DND-41 (cell line): ENCODE measurements around the gene BAZ1A.
A peak's percentile ranks its signal among the peaks of the same experiment; 100 is the strongest.

Source experiments
- ATAC-seq: fragments of 200-7000 bp; cut with Tn5 transposase; 3 replicates; pipeline ENCODE4 v1.9.1; 2021; ENCODE audit warnings: low read depth; ENCODE audit not compliant: insufficient read depth
- DNase-seq: peaks from one replicate; pipeline ENCODE4 v3.0.0-alpha.2; 2020
- H2AFZ ChIP-seq: 2 replicates; pipeline ENCODE4 v1.6.0; 2012; ENCODE audit warnings: low read depth, low read length
- H3K27ac ChIP-seq: 2 replicates; pipeline ENCODE4 v1.5.1; 2012; ENCODE audit warnings: low read length, inconsistent platforms
- H3K27me3 ChIP-seq: fragments of 200-600 bp; sonication (generic); 2 replicates; pipeline ENCODE4 v1.6.0; 2012; ENCODE audit warnings: low read length, mild to moderate bottlenecking, inconsistent platforms; ENCODE audit not compliant: insufficient read depth, poor library complexity
- H3K36me3 ChIP-seq: 2 replicates; pipeline ENCODE4 v1.5.1; 2012; ENCODE audit warnings: low read length, inconsistent platforms; ENCODE audit not compliant: insufficient read depth
- H3K4me1 ChIP-seq: 2 replicates; pipeline ENCODE4 v1.5.1; 2012; ENCODE audit warnings: mild to moderate bottlenecking, low read length; ENCODE audit not compliant: insufficient read depth
- H3K4me2 ChIP-seq: 2 replicates; pipeline ENCODE4 v1.6.0; 2012; ENCODE audit warnings: mild to moderate bottlenecking, moderate library complexity, low read length, inconsistent platforms; ENCODE audit not compliant: insufficient read depth
- H3K4me3 ChIP-seq, 2 experiments: fragments of 200-600 bp in 1 of 2; shearing (Covaris generic) in 1 of 2; 2 replicates each; pipeline ENCODE4 v1.5.1; 2012 to 2016; ENCODE audit warnings: inconsistent platforms in 2 of 2, low read length in 2 of 2, mild to moderate bottlenecking in 2 of 2, low read depth in 1 of 2, moderate library complexity in 1 of 2
- H3K79me2 ChIP-seq: 2 replicates; pipeline ENCODE4 v1.6.0; 2012; ENCODE audit warnings: low read length, inconsistent platforms; ENCODE audit not compliant: insufficient read depth
- H3K9ac ChIP-seq: 2 replicates; pipeline ENCODE4 v1.6.0; 2012; ENCODE audit warnings: low read depth, mild to moderate bottlenecking, inconsistent platforms, low read length, moderate library complexity
- H3K9me3 ChIP-seq: 2 replicates; pipeline ENCODE4 v1.5.1; 2012; ENCODE audit warnings: low read length, moderate library complexity, mild to moderate bottlenecking, inconsistent platforms; ENCODE audit not compliant: insufficient read depth, severe bottlenecking
- H4K20me1 ChIP-seq: 2 replicates; pipeline ENCODE4 v1.6.0; 2012; ENCODE audit warnings: low read length; ENCODE audit not compliant: insufficient read depth
- EZH2 ChIP-seq: IDR thresholded peaks from 3 replicates; pipeline ENCODE4 v1.6.1; 2012; ENCODE audit warnings: borderline replicate concordance, low read depth, mild to moderate bottlenecking, moderate library complexity, low read length, inconsistent platforms; ENCODE audit not compliant: severe bottlenecking
- TF ChIP-seq, protein P1 (sequence below): IDR thresholded peaks from 2 replicates; pipeline ENCODE4 v1.5.1; 2012; ENCODE audit warnings: borderline replicate concordance, low read length, moderate library complexity, mild to moderate bottlenecking; ENCODE audit not compliant: poor library complexity, severe bottlenecking; ENCODE audit errors: extremely low read depth

Gene BAZ1A

GRCh38 chr14:34863844-34864243 lies 11.3 kb downstream of the BAZ1A start:
- no peak overlapping the region for H3K9ac ChIP-seq
- H3K79me2 ChIP-seq, result peaks cover 92% of the 10 kb centered on the region
- H2AFZ ChIP-seq, result no peak overlapping the region
- H3K27ac ChIP-seq, result no peak overlapping the region
- no peaks in the 10 kb centered on the region for H3K9me3 ChIP-seq
- TF ChIP-seq, protein P1, sequence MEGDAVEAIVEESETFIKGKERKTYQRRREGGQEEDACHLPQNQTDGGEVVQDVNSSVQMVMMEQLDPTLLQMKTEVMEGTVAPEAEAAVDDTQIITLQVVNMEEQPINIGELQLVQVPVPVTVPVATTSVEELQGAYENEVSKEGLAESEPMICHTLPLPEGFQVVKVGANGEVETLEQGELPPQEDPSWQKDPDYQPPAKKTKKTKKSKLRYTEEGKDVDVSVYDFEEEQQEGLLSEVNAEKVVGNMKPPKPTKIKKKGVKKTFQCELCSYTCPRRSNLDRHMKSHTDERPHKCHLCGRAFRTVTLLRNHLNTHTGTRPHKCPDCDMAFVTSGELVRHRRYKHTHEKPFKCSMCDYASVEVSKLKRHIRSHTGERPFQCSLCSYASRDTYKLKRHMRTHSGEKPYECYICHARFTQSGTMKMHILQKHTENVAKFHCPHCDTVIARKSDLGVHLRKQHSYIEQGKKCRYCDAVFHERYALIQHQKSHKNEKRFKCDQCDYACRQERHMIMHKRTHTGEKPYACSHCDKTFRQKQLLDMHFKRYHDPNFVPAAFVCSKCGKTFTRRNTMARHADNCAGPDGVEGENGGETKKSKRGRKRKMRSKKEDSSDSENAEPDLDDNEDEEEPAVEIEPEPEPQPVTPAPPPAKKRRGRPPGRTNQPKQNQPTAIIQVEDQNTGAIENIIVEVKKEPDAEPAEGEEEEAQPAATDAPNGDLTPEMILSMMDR, result no peak
- TF ChIP-seq EZH2, result no peak
- H3K27me3 ChIP-seq, result no peaks in the 10 kb centered on the region
- H3K4me1 ChIP-seq, result peaks cover 3% of the 10 kb centered on the region; the same call in 1 of the 2 replicates
- no peak overlapping the region for H3K4me3 ChIP-seq
- ATAC-seq (no peak), DNase-seq (no peak)
- H3K4me2 ChIP-seq, result no peak overlapping the region
- peaks cover 31% of the 10 kb centered on the region; the same call in 1 of the 2 replicates for H4K20me1 ChIP-seq
- H3K36me3 ChIP-seq, result peaks cover 67% of the 10 kb centered on the region

GRCh38 chr14:34858765-34859164 lies 16.4 kb downstream of the BAZ1A start:
- TF ChIP-seq EZH2, result no peak
- TF ChIP-seq, protein P1, result no peak
- peaks cover 80% of the 10 kb centered on the region for H3K36me3 ChIP-seq
- H3K4me3 ChIP-seq, result no peak overlapping the region
- no peak for DNase-seq
- no peaks in the 10 kb centered on the region for H3K9me3 ChIP-seq
- H2AFZ ChIP-seq, result no peak overlapping the region
- peaks cover 17% of the 10 kb centered on the region for H3K4me1 ChIP-seq
- H3K27me3 ChIP-seq, result no peaks in the 10 kb centered on the region
- H3K79me2 ChIP-seq, result peaks cover 79% of the 10 kb centered on the region
- ATAC-seq, result no peak
- no peak overlapping the region for H3K4me2 ChIP-seq
- peaks cover 10% of the 10 kb centered on the region; the same call in 1 of the 2 replicates for H4K20me1 ChIP-seq
- H3K27ac ChIP-seq, result no peak overlapping the region
- no peak overlapping the region for H3K9ac ChIP-seq

DNA sequence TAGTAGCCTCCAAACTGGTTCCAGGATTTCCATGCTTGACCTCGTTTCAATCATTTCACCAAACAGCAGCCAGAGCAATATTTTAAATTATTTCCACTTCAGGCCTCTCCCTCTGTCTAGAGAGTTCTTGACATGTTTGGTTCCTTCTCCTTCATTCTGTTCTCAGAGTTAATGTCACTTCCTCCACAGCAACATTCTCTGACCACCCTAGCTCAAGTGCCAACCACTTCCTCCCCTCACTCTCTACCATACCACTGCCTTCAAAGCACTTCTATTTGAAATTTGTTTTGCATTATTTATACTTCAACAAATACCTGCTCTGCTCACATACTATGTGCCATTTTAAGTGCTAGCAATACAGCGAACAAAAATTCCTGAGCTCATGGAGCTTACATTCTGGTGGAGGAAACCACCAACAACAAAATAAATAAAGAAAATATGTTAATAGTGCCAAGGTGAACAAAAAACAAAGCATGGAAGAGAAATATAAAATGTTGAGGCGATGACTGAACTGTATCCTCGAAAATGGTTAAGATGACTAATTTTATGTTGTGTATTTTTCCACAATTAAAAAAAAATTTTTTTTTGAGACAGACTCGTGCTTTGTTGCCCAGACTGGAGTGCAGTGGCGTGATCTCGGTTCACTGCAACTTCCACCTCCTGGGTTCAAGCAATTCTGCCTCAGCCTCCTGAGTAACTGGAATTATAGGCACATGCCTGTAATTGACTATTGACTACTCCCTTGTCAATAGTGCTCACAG lies 17.3 kb downstream of the BAZ1A start:
- no peak overlapping the region for H3K9ac ChIP-seq
- H3K4me3 ChIP-seq, result no peak overlapping the region
- H3K79me2 ChIP-seq, result peaks cover 78% of the 10 kb centered on the region
- peaks cover 17% of the 10 kb centered on the region for H3K4me1 ChIP-seq
- H3K4me2 ChIP-seq, result no peak overlapping the region
- peaks cover 10% of the 10 kb centered on the region; the same call in 1 of the 2 replicates for H4K20me1 ChIP-seq
- H3K9me3 ChIP-seq, result no peaks in the 10 kb centered on the region
- H3K36me3 ChIP-seq, result peaks cover 87% of the 10 kb centered on the region
- no peak for TF ChIP-seq EZH2
- TF ChIP-seq, protein P1, result no peak
- ATAC-seq, result peak; percentile 96
- peak; percentile 51 for DNase-seq
- peak overlapping the region; percentile 24; the same call in 1 of the 2 replicates for H3K27ac ChIP-seq
- no peak overlapping the region for H2AFZ ChIP-seq
- no peaks in the 10 kb centered on the region for H3K27me3 ChIP-seq
